ENCODE results near the gene PGGT1B.

Gene PGGT1B

DNA sequence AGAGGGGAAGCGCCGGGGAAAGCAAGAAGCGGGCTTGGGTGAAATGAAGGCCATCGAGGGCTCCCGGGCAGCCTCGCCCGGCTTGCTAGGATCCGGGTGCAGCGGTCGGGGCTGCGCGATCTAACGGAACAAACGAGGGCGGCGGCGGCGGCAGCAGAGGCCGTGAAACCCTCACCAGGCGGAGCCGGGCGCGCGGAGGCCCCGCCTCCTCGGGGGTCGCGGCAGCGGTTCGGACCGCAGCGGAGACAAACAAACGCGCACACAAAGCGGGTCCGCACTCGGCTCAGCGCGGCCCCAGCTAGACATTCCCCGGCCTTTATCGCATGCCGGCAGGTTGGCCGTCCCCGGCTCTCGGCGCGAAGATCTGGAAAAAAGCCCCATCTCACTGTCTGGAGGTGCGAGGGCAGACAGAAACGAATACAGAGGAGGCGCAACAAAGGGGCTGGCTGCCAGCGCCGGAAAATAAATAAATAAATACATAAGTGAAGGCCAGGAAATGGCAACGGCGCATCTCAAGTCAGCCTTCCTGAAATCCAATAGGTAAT is 82.4 kb downstream of the PGGT1B start:
- peak; percentile 11 for DNase-seq (ENCODE audit: low read depth)

- DNase-seq (ENCODE audit: low read depth), result no peak
These were observed 83.1 kb downstream of the PGGT1B start for GRCh38 chr5:115179394-115180164.

DNA sequence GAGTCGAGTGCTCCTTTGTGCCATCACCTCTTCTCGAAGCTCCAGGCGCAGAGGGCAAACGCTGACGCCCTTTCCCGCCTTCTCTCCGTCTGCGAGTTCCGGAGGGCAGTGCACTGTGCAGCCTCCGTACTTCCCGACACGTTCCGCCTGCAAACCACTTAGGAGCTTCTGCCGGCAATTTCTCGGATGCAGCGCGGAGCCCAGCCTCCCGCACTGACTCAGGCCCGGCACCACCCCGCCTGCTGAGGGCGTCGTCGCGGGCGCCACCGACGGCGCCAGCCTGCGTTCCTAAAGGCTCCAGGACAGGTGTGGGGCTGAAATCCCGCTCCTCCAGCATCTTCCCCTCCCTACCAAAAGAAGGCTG is 83.7 kb downstream of the PGGT1B start:
- no peak for DNase-seq (ENCODE audit: low read depth)

GRCh38 chr5:115170929-115171510 is 91.7 kb downstream of the PGGT1B start:
- DNase-seq (ENCODE audit: low read depth), result no peak

GRCh38 chr5:115170134-115170928 is 92.3 kb downstream of the PGGT1B start:
- no peak for DNase-seq (ENCODE audit: low read depth)

DNA sequence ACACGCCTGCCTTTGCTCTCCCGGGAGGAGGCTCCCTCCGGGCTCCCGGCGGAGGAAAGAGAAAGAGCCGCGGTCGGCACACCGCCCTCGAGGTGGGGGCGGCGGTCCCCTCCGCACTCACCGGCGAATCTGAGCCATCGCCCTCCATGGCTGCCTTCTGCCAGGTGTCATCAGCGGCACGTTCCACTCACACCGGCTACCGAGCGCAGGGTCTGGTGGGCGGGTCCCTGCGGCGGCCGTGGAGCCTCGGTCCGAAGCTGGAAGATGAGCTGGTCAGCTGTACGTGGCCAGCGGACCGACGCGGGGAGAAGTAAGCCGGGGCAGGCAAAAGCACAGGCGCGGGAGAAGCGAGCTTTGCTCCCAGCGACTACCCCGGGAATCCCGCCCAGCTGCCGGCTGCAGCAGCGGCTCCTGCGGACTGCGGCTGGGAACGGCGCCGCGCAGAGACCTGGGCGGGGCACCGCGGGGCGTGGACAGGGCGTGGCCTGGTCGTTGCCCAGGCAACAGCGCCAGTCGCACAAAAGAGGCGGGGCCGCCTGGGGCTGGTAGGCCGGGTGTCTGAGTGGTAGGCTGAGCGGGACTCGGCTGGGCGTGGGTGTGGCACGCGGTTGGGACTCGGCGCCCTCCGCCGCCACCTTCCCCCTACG is 93.1 kb downstream of the PGGT1B start, which contains the start of gene TRIM36:
TRIM36 (minus strand) TSS at position 422 of the 647 bp plus-strand sequence; CDS start at position 148, 274 bp downstream.
- DNase-seq (ENCODE audit: low read depth), result peak; percentile 91

- no peak for DNase-seq (ENCODE audit: low read depth)
These were observed 93.7 kb downstream of the PGGT1B start for GRCh38 chr5:115168829-115169486.

GRCh38 chr5:115166744-115167393 is 95.8 kb downstream of the PGGT1B start:
- DNase-seq (ENCODE audit: low read depth), result no peak

- no peak for DNase-seq (ENCODE audit: low read depth)
These were observed 96.9 kb downstream of the PGGT1B start for GRCh38 chr5:115165790-115166189.

- DNase-seq (ENCODE audit: low read depth), result no peak
These were observed 101.7 kb downstream of the PGGT1B start for GRCh38 chr5:115160975-115161475.

Data from activated T-cell treated with anti-CD3 and anti-CD28 coated beads for 48 hours (primary cell).